ENCODE measurements around the gene FCN3.

The FCN3 gene

GRCh38 chr1:27351541-27352107 lies 23.0 kb downstream of the FCN3 start:
- no peaks in the 10 kb centered on the region for H3K9me3 ChIP-seq (ENCODE audit: control insufficient read depth in 5 of 5, low read length in 5 of 5)
- peaks cover 11 to 26% (median 16%) of the 10 kb centered on the region in 5 donors for H3K27me3 ChIP-seq (ENCODE audit: control insufficient read depth in 5 of 5, insufficient read depth in 4 of 5, low read length in 5 of 5)
- H3K4me1 ChIP-seq (ENCODE audit: control insufficient read depth in 5 of 5, insufficient read depth in 5 of 5, low read length in 5 of 5): peaks cover 0 to 29% (median 25%) of the 10 kb centered on the region in 5 donors
- peaks cover 0 to 31% (median 30%) of the 10 kb centered on the region in 5 donors for H3K36me3 ChIP-seq (ENCODE audit: control insufficient read depth in 5 of 5, insufficient read depth in 5 of 5, low read length in 5 of 5)
- no peak overlapping the region for H3K9ac ChIP-seq (ENCODE audit: low read length in 5 of 5)
- H3K27ac ChIP-seq (ENCODE audit: low read depth, low read length): no peak overlapping the region
- peak overlapping the region in 2 of 5 donors; percentile 13 to 59 for H3K4me3 ChIP-seq (ENCODE audit: low read depth in 1 of 5, low read length in 5 of 5)

- no peak overlapping the region for H3K27ac ChIP-seq (ENCODE audit: low read depth, low read length)
- H3K9ac ChIP-seq (ENCODE audit: low read length in 5 of 5): no peak overlapping the region
- peaks cover 11 to 30% (median 16%) of the 10 kb centered on the region in 5 donors for H3K27me3 ChIP-seq (ENCODE audit: control insufficient read depth in 5 of 5, insufficient read depth in 4 of 5, low read length in 5 of 5)
- H3K36me3 ChIP-seq (ENCODE audit: control insufficient read depth in 5 of 5, insufficient read depth in 5 of 5, low read length in 5 of 5): peaks cover 0 to 24% (median 23%) of the 10 kb centered on the region in 5 donors
- H3K4me1 ChIP-seq (ENCODE audit: control insufficient read depth in 5 of 5, insufficient read depth in 5 of 5, low read length in 5 of 5): peaks cover 0 to 29% (median 25%) of the 10 kb centered on the region in 5 donors
- no peaks in the 10 kb centered on the region for H3K9me3 ChIP-seq (ENCODE audit: control insufficient read depth in 5 of 5, low read length in 5 of 5)
- H3K4me3 ChIP-seq (ENCODE audit: low read depth in 1 of 5, low read length in 5 of 5): peak overlapping the region in 3 of 5 donors; percentile 9 to 59 (median 13)
Measured at GRCh38 chr1:27350663-27351540, 23.7 kb downstream of the FCN3 start.

- no peak overlapping the region for H3K27ac ChIP-seq (ENCODE audit: low read depth, low read length)
Measured at GRCh38 chr1:27349784-27350662, 24.6 kb downstream of the FCN3 start.

GRCh38 chr1:27348861-27349783 lies 25.5 kb downstream of the FCN3 start:
- no peak overlapping the region for H3K9ac ChIP-seq (ENCODE audit: low read length in 5 of 5)
- peak overlapping the region in 3 of 5 donors; percentile 46 to 59 (median 59) for H3K4me3 ChIP-seq (ENCODE audit: low read depth in 1 of 5, low read length in 5 of 5)
- peaks cover 11 to 34% (median 16%) of the 10 kb centered on the region in 5 donors for H3K27me3 ChIP-seq (ENCODE audit: control insufficient read depth in 5 of 5, insufficient read depth in 4 of 5, low read length in 5 of 5)
- no peaks in the 10 kb centered on the region for H3K9me3 ChIP-seq (ENCODE audit: control insufficient read depth in 5 of 5, low read length in 5 of 5)
- no peak overlapping the region for H3K27ac ChIP-seq (ENCODE audit: low read depth, low read length)
- peaks cover 0 to 29% (median 25%) of the 10 kb centered on the region in 5 donors for H3K4me1 ChIP-seq (ENCODE audit: control insufficient read depth in 5 of 5, insufficient read depth in 5 of 5, low read length in 5 of 5)
- peaks cover 0 to 13% (median 12%) of the 10 kb centered on the region in 5 donors for H3K36me3 ChIP-seq (ENCODE audit: control insufficient read depth in 5 of 5, insufficient read depth in 5 of 5, low read length in 5 of 5)

More at GRCh38 chr1:27349784-27350662, 24.6 kb downstream of the FCN3 start:
- H3K36me3 ChIP-seq (ENCODE audit: control insufficient read depth in 5 of 5, insufficient read depth in 5 of 5, low read length in 5 of 5): peaks cover 0 to 15% (median 14%) of the 10 kb centered on the region in 5 donors
- peaks cover 11 to 34% (median 16%) of the 10 kb centered on the region in 5 donors for H3K27me3 ChIP-seq (ENCODE audit: control insufficient read depth in 5 of 5, insufficient read depth in 4 of 5, low read length in 5 of 5)
- no peaks in the 10 kb centered on the region for H3K9me3 ChIP-seq (ENCODE audit: control insufficient read depth in 5 of 5, low read length in 5 of 5)
- H3K9ac ChIP-seq (ENCODE audit: low read length in 5 of 5): no peak overlapping the region
- peaks cover 0 to 29% (median 25%) of the 10 kb centered on the region in 5 donors for H3K4me1 ChIP-seq (ENCODE audit: control insufficient read depth in 5 of 5, insufficient read depth in 5 of 5, low read length in 5 of 5)
- H3K4me3 ChIP-seq (ENCODE audit: low read depth in 1 of 5, low read length in 5 of 5): peak overlapping the region in 4 of 5 donors; percentile 36 to 59 (median 52)

GRCh38 chr1:27346991-27347624 lies 27.5 kb downstream of the FCN3 start:
- Histone ChIP-seq H3K36me3 (ENCODE audit: control insufficient read depth in 5 of 5, insufficient read depth in 5 of 5, low read length in 5 of 5) (no peaks in the 10 kb centered on the region), H3K9me3 (ENCODE audit: control insufficient read depth in 5 of 5, low read length in 5 of 5) (no peaks in the 10 kb centered on the region), H3K27ac (ENCODE audit: low read depth, low read length) (no peak overlapping the region), H3K4me1 (ENCODE audit: control insufficient read depth in 5 of 5, insufficient read depth in 5 of 5, low read length in 5 of 5) (peaks cover 0 to 34% (median 25%) of the 10 kb centered on the region in 5 donors), H3K27me3 (ENCODE audit: control insufficient read depth in 5 of 5, insufficient read depth in 4 of 5, low read length in 5 of 5) (peaks cover 11 to 34% (median 17%) of the 10 kb centered on the region in 5 donors), H3K9ac (ENCODE audit: low read length in 5 of 5) (no peak overlapping the region), H3K4me3 (ENCODE audit: low read depth in 1 of 5, low read length in 5 of 5) (no peak overlapping the region)

GRCh38 chr1:27346357-27346756 lies 28.3 kb downstream of the FCN3 start:
- Histone ChIP-seq H3K27me3 (ENCODE audit: control insufficient read depth in 5 of 5, insufficient read depth in 4 of 5, low read length in 5 of 5) (peaks cover 11 to 34% (median 19%) of the 10 kb centered on the region in 5 donors), H3K9me3 (ENCODE audit: control insufficient read depth in 5 of 5, low read length in 5 of 5) (no peaks in the 10 kb centered on the region), H3K4me1 (ENCODE audit: control insufficient read depth in 5 of 5, insufficient read depth in 5 of 5, low read length in 5 of 5) (peaks cover 0 to 37% (median 23%) of the 10 kb centered on the region in 5 donors), H3K36me3 (ENCODE audit: control insufficient read depth in 5 of 5, insufficient read depth in 5 of 5, low read length in 5 of 5) (no peaks in the 10 kb centered on the region), H3K9ac (ENCODE audit: low read length in 5 of 5) (no peak overlapping the region), H3K27ac (ENCODE audit: low read depth, low read length) (no peak overlapping the region), H3K4me3 (ENCODE audit: low read depth in 1 of 5, low read length in 5 of 5) (no peak overlapping the region)

GRCh38 chr1:27345272-27345671 lies 29.4 kb downstream of the FCN3 start:
- H3K9ac ChIP-seq (ENCODE audit: low read length in 5 of 5): no peak overlapping the region
- H3K4me1 ChIP-seq (ENCODE audit: control insufficient read depth in 5 of 5, insufficient read depth in 5 of 5, low read length in 5 of 5): peaks cover 0 to 26% (median 13%) of the 10 kb centered on the region in 5 donors
- no peaks in the 10 kb centered on the region for H3K36me3 ChIP-seq (ENCODE audit: control insufficient read depth in 5 of 5, insufficient read depth in 5 of 5, low read length in 5 of 5)
- H3K4me3 ChIP-seq (ENCODE audit: low read depth in 1 of 5, low read length in 5 of 5): no peak overlapping the region
- H3K27ac ChIP-seq (ENCODE audit: low read depth, low read length): no peak overlapping the region
- H3K9me3 ChIP-seq (ENCODE audit: control insufficient read depth in 5 of 5, low read length in 5 of 5): no peaks in the 10 kb centered on the region
- H3K27me3 ChIP-seq (ENCODE audit: control insufficient read depth in 5 of 5, insufficient read depth in 4 of 5, low read length in 5 of 5): peaks cover 9 to 26% (median 19%) of the 10 kb centered on the region in 5 donors

GRCh38 chr1:27343639-27344025 lies 31.0 kb downstream of the FCN3 start:
- Histone ChIP-seq H3K9ac (ENCODE audit: low read length in 5 of 5) (no peak overlapping the region), H3K4me3 (ENCODE audit: low read depth in 1 of 5, low read length in 5 of 5) (peak overlapping the region in 2 of 5 donors; percentile 27 to 29), H3K27me3 (ENCODE audit: control insufficient read depth in 5 of 5, insufficient read depth in 4 of 5, low read length in 5 of 5) (peaks cover 4 to 14% (median 9%) of the 10 kb centered on the region in 5 donors), H3K27ac (ENCODE audit: low read depth, low read length) (no peak overlapping the region), H3K4me1 (ENCODE audit: control insufficient read depth in 5 of 5, insufficient read depth in 5 of 5, low read length in 5 of 5) (peaks cover 0 to 14% (median 0%) of the 10 kb centered on the region in 5 donors), H3K36me3 (ENCODE audit: control insufficient read depth in 5 of 5, insufficient read depth in 5 of 5, low read length in 5 of 5) (peaks cover 0 to 5% (median 3%) of the 10 kb centered on the region in 5 donors), H3K9me3 (ENCODE audit: control insufficient read depth in 5 of 5, low read length in 5 of 5) (no peaks in the 10 kb centered on the region)
